IMR-90 (cell line): Measurements from ENCODE around the gene ATP1B2. TPM values are rescaled to one million over a fixed set of nuclear protein-coding genes. Genes with fewer than 3 reads are reported as not detected.

Experiments used
- ATAC-seq: fragments of 200-7000 bp; cut with Tn5 transposase; 2 replicates; pipeline ENCODE4 v1.9.1; 2020; ENCODE audit warnings: low read depth, mild to moderate bottlenecking, moderate library complexity
- BruUV-seq: library from RNA; stranded (reverse); fragments of 400-500 nt; replicated peaks from 2 replicates; lab custom pipeline; 2021; lab: Mats Ljungman, UMichigan
- CTCF ChIA-PET: fragments of 300-600 bp; formaldehyde crosslinking; extraction: SDS; loops from one replicate; lab custom pipeline; 2021; ENCODE audit warnings: antibody characterized with exemption; lab: Yijun Ruan, JAX
- POLR2A ChIA-PET: fragments of 300-600 bp; sonication (Branson Sonifier 250); formaldehyde crosslinking; loops from one replicate; lab custom pipeline; 2022; ENCODE audit warnings: antibody characterized with exemption; ENCODE audit not compliant: unreplicated experiment; lab: Charles Lee
- DNase-seq: peaks from one replicate; pipeline ENCODE4 v3.0.0; 2013
- H2AFZ ChIP-seq: replicated peaks from 2 replicates; pipeline ENCODE3; 2013; ENCODE audit warnings: low read length, mild to moderate bottlenecking; ENCODE audit not compliant: poor library complexity
- H2AK5ac ChIP-seq: 2 replicates; pipeline ENCODE4 v1.6.1; 2013; ENCODE audit warnings: low read depth, low read length, inconsistent platforms
- H2AK9ac ChIP-seq: replicated peaks from 2 replicates; pipeline ENCODE3; 2013; ENCODE audit warnings: mild to moderate bottlenecking, low read depth, low read length, moderate library complexity; ENCODE audit not compliant: poor library complexity
- H2BK120ac ChIP-seq: 2 replicates; pipeline ENCODE4 v1.6.1; 2013; ENCODE audit warnings: low read depth, low read length, inconsistent platforms
- H2BK15ac ChIP-seq: 3 replicates; pipeline ENCODE4 v1.6.1; 2013; ENCODE audit warnings: low read depth, low read length, inconsistent platforms
- H2BK20ac ChIP-seq: 2 replicates; pipeline ENCODE4 v1.6.1; 2013; ENCODE audit warnings: low read depth, mild to moderate bottlenecking, inconsistent platforms, low read length, moderate library complexity
- H2BK5ac ChIP-seq: 2 replicates; pipeline ENCODE4 v1.6.1; 2013; ENCODE audit warnings: mild to moderate bottlenecking, low read depth, low read length, inconsistent platforms; ENCODE audit not compliant: poor library complexity, severe bottlenecking
- H3K14ac ChIP-seq: replicated peaks from 2 replicates; pipeline ENCODE4 v1.6.1; 2013; ENCODE audit warnings: low read depth, low read length, inconsistent platforms
- H3K18ac ChIP-seq: 2 replicates; pipeline ENCODE4 v1.6.1; 2013; ENCODE audit warnings: low read depth, low read length, control low read depth
- H3K23ac ChIP-seq: 2 replicates; pipeline ENCODE4 v1.6.1; 2013; ENCODE audit warnings: low read depth, low read length, inconsistent platforms
- H3K27ac ChIP-seq: 2 replicates; pipeline ENCODE4 v1.5.1; 2013; ENCODE audit warnings: mild to moderate bottlenecking, control low read depth, low read length; ENCODE audit not compliant: insufficient read depth
- H3K27me3 ChIP-seq: 2 replicates; pipeline ENCODE4 v1.6.1; 2013; ENCODE audit warnings: low read length; ENCODE audit not compliant: control insufficient read depth, insufficient read depth
- H3K36me3 ChIP-seq: 2 replicates; pipeline ENCODE4 v1.6.1; 2013; ENCODE audit warnings: low read length, mixed read lengths; ENCODE audit not compliant: control insufficient read depth, insufficient read depth
- H3K4ac ChIP-seq: 2 replicates; pipeline ENCODE4 v1.6.1; 2013; ENCODE audit warnings: low read depth, low read length, inconsistent platforms
- H3K4me1 ChIP-seq: 2 replicates; pipeline ENCODE4 v1.6.1; 2013; ENCODE audit warnings: low read length, mixed read lengths; ENCODE audit not compliant: control insufficient read depth, insufficient read depth
- H3K4me2 ChIP-seq: 2 replicates; pipeline ENCODE4 v1.6.1; 2013; ENCODE audit warnings: low read depth, mild to moderate bottlenecking, control low read depth, low read length, moderate library complexity
- H3K4me3 ChIP-seq: 2 replicates; pipeline ENCODE4 v1.5.1; 2013; ENCODE audit warnings: low read depth, mild to moderate bottlenecking, control low read depth, low read length, moderate library complexity; ENCODE audit not compliant: insufficient read depth
- H3K56ac ChIP-seq: 2 replicates; pipeline ENCODE4 v1.6.1; 2013; ENCODE audit warnings: low read length, inconsistent platforms; ENCODE audit not compliant: insufficient read depth; ENCODE audit errors: extremely low read depth
- H3K79me1 ChIP-seq, 2 experiments: 2 replicates each; pipeline ENCODE4 v1.6.1; 2013; ENCODE audit warnings: low read length in 2 of 2, inconsistent platforms in 1 of 2, low read depth in 1 of 2
- H3K9ac ChIP-seq: 2 replicates; pipeline ENCODE4 v1.6.1; 2013; ENCODE audit warnings: low read depth, low read length, control low read depth
- H3K9me1 ChIP-seq: 2 replicates; pipeline ENCODE4 v1.6.1; 2013; ENCODE audit warnings: low read length, inconsistent platforms; ENCODE audit not compliant: insufficient read depth
- H3K9me3 ChIP-seq: 2 replicates; pipeline ENCODE4 v1.6.1; 2013; ENCODE audit warnings: low read length; ENCODE audit not compliant: control insufficient read depth, insufficient read depth
- H4K20me1 ChIP-seq: 2 replicates; pipeline ENCODE4 v1.6.1; 2013; ENCODE audit warnings: low read length, inconsistent platforms; ENCODE audit not compliant: insufficient read depth
- H4K5ac ChIP-seq: 2 replicates; pipeline ENCODE4 v1.6.1; 2013; ENCODE audit warnings: mild to moderate bottlenecking, low read depth, low read length, control low read depth
- H4K8ac ChIP-seq, 2 experiments: 2 replicates each; pipeline ENCODE4 v1.6.1; 2013; ENCODE audit warnings: low read depth in 2 of 2, low read length in 2 of 2, control low read depth in 1 of 2, inconsistent platforms in 1 of 2
- H4K91ac ChIP-seq: 2 replicates; pipeline ENCODE4 v1.6.1; 2013; ENCODE audit warnings: low read depth, low read length, inconsistent platforms; ENCODE audit not compliant: insufficient read depth
- BHLHE40 ChIP-seq: fragments of 150-350 bp; IDR thresholded peaks from 2 replicates; pipeline ENCODE4 v1.6.1; 2016; ENCODE audit warnings: mild to moderate bottlenecking, low read depth, low read length
- CTCF ChIP-seq: conservative IDR thresholded peaks from 2 replicates; pipeline ENCODE4 v1.5.1; 2012; ENCODE audit warnings: mild to moderate bottlenecking, low read depth, low read length, improper control_type of control experiment
- ELK1 ChIP-seq: fragments of 150-350 bp; IDR thresholded peaks from 2 replicates; pipeline ENCODE4 v1.6.1; 2016; ENCODE audit warnings: low read depth, mild to moderate bottlenecking, low read length, moderate library complexity, borderline replicate concordance
- FOS ChIP-seq: fragments of 150-350 bp; IDR thresholded peaks from 2 replicates; pipeline ENCODE4 v1.6.1; 2016; ENCODE audit warnings: low read depth, low read length
- MAFK ChIP-seq: IDR thresholded peaks from 2 replicates; pipeline ENCODE4 v1.6.1; 2012; ENCODE audit warnings: low read depth, low read length, improper control_type of control experiment
- MAZ ChIP-seq: IDR thresholded peaks from 2 replicates; pipeline ENCODE4 v1.6.1; 2012; ENCODE audit warnings: low read depth, mild to moderate bottlenecking, low read length, improper control_type of control experiment, moderate library complexity, borderline replicate concordance
- MXI1 ChIP-seq: IDR thresholded peaks from 2 replicates; pipeline ENCODE4 v1.6.1; 2012; ENCODE audit warnings: low read depth, mild to moderate bottlenecking, low read length, moderate library complexity, borderline replicate concordance
- NFE2L2 ChIP-seq: fragments of 150-350 bp; IDR thresholded peaks from 2 replicates; pipeline ENCODE4 v1.6.1; 2016; ENCODE audit warnings: low read depth, mild to moderate bottlenecking, low read length
- POLR2A ChIP-seq: IDR thresholded peaks from 2 replicates; pipeline ENCODE4 v1.6.1; 2012; ENCODE audit warnings: mild to moderate bottlenecking, low read depth, low read length
- RAD21 ChIP-seq: IDR thresholded peaks from 2 replicates; pipeline ENCODE4 v1.6.1; 2012; ENCODE audit warnings: low read length, improper control_type of control experiment
- RCOR1 ChIP-seq: IDR thresholded peaks from 2 replicates; pipeline ENCODE4 v1.6.1; 2012; ENCODE audit warnings: mild to moderate bottlenecking, low read length, improper control_type of control experiment; ENCODE audit not compliant: insufficient replicate concordance
- USF2 ChIP-seq: fragments of 150-350 bp; IDR thresholded peaks from 2 replicates; pipeline ENCODE4 v1.6.1; 2017; ENCODE audit warnings: mild to moderate bottlenecking, antibody characterized with exemption, low read length, low read depth
- WGBS, 2 experiments: methylation state at CpG; one replicate each; pipeline versions ENCODE4 v1.1.5 to v1.1.7; 2013; ENCODE audit warnings: missing lambda C conversion rate in 2 of 2; ENCODE audit not compliant: insufficient read length in 1 of 2; ENCODE audit errors: extremely low coverage in 2 of 2; 5-methylcytosine and 5-hydroxymethylcytosine counted together
- dilution Hi-C: fragments of 300-500 bp; cut with HindIII; formaldehyde crosslinking; loops from one replicate; pipeline ENCODE4 v1.14.3; 2018; ENCODE audit warnings: low sequenced_read_pairs; ENCODE audit not compliant: unreplicated experiment
- in situ Hi-C: fragments of 300-500 bp; cut with MboI; formaldehyde crosslinking; loops from 3 replicates; pipeline ENCODE4 v1.14.3; 2019; ENCODE audit warnings: low sequenced_read_pairs, inconsistent platforms, mixed read lengths
- intact Hi-C: fragments of 100-400 bp; cut with micrococcal nuclease; formaldehyde crosslinking; loops from 2 replicates; pipeline ENCODE4 v1.10.0; 2022
- polyA plus RNA-seq, 3 experiments: library from polyadenylated mRNA; depleted of rRNA; stranded (reverse); fragments of >200 nt; gene quantifications; 2 replicates each; pipeline ENCODE4 v1.2.3, GENCODE V29; 2012; ENCODE audit warnings: low replicate concordance in 1 of 3
- total RNA-seq: library from RNA; depleted of rRNA; stranded (reverse); fragments of >200 nt; gene quantifications from 2 replicates; pipeline ENCODE4 v1.2.3, GENCODE V29; 2012

The ATP1B2 gene
- total and polyA plus RNA-seq, 2 of the 4 experiments (the other 2 are of a cell fraction), result 0.02 TPM; not detected in 1

- no peaks in the 10 kb centered on the region for H3K36me3 ChIP-seq
- peak within 1 kb of the TSS; percentile 95 for H2AK9ac ChIP-seq
- H3K27ac ChIP-seq, result peak within 1 kb of the TSS; percentile 96
- H2AK5ac ChIP-seq, result peak within 1 kb of the TSS; percentile 87
- H3K18ac ChIP-seq, result no peak within 1 kb of the TSS
- no peaks in the 10 kb centered on the region for H3K9me3 ChIP-seq
- peak within 1 kb of the TSS; percentile 95 for H2BK5ac ChIP-seq
- H4K91ac ChIP-seq, result peak within 1 kb of the TSS; percentile 93
- 1% methylated on average over 16 of the region's 51 CpGs; no CpG with 5 or more reads in 1 of the 2 experiments for WGBS, 2 experiments
- dilution Hi-C loops (no loop called here), intact Hi-C loops (loop anchor here (1.0 to 5.0 kb wide), 4 partner anchors 54 to 206 kb away; partner anchors contain the start of genes FXR2, POLR2A and SLC35G6), in situ Hi-C loops (no loop called here)
- ChIA-PET CTCF (interaction anchor here (0.5 to 4.1 kb wide), 16 partner anchors 14 to 642 kb away, joined by 3 to 27 read pairs (median 4); partner anchors contain the start of genes CD68, EFNB3, FXR2 and MPDU1), POLR2A (interaction anchor here (0.6 to 3.0 kb wide), 5 partner anchors 11 to 189 kb away, joined by 3 to 9 read pairs (median 3); partner anchors contain the start of genes MPDU1 and SAT2)
- H3K9ac ChIP-seq, result peak within 1 kb of the TSS; percentile 96
- peak within 1 kb of the TSS; percentile 98 for H3K23ac ChIP-seq
- peak within 1 kb of the TSS; percentile 88 for H2BK120ac ChIP-seq
- no peaks in the 10 kb centered on the region for H3K27me3 ChIP-seq
- peak within 1 kb of the TSS; percentile 97 for H3K4ac ChIP-seq
- peak within 1 kb of the TSS; percentile 98 for H4K5ac ChIP-seq
- peak; percentile 99 for DNase-seq
- H4K20me1 ChIP-seq, result peaks cover 4% of the 10 kb centered on the region
- peak within 1 kb of the TSS; percentile 38; the same call in 1 of the 3 replicates for H2BK15ac ChIP-seq
- no TSS peak for BruUV-seq
- H2AFZ ChIP-seq, result peak within 1 kb of the TSS; percentile 90
- peak within 1 kb of the TSS; percentile 86 to 95 for H4K8ac ChIP-seq
- H3K79me1 ChIP-seq, result peaks cover 15 to 54% of the 10 kb centered on the region in 2 experiments
- peak within 1 kb of the TSS; percentile 93 for H3K4me2 ChIP-seq
- peak within 1 kb of the TSS; percentile 99 for H3K56ac ChIP-seq
- H3K4me1 ChIP-seq, result no peaks in the 10 kb centered on the region
- peak within 1 kb of the TSS; percentile 83 for H3K4me3 ChIP-seq
- ATAC-seq, result peak; percentile 90
- peak within 1 kb of the TSS; percentile 46; the same call in 1 of the 2 replicates for H2BK20ac ChIP-seq
- no peaks in the 10 kb centered on the region for H3K9me1 ChIP-seq
- peak within 1 kb of the TSS; percentile 94 for H3K14ac ChIP-seq
- no peak for TF ChIP-seq BHLHE40
- TF ChIP-seq MAFK, result no peak
- TF ChIP-seq RCOR1, result peak; percentile 57
- peak; percentile 48 for TF ChIP-seq POLR2A
- peak; percentile 45; the same call in 1 of the 2 replicates for TF ChIP-seq USF2
- TF ChIP-seq CTCF, result peak; percentile 99; the same call in 1 of the 2 replicates
- TF ChIP-seq RAD21, result peak; percentile 78
- no peak; the same call in 1 of the 2 replicates for TF ChIP-seq MXI1
- no peak for TF ChIP-seq FOS
- 0 out of 2 replicates have a peak, but pooled peaks have one; percentile 51 for TF ChIP-seq MAZ
- no peak for TF ChIP-seq NFE2L2
- no peak for TF ChIP-seq ELK1
Measured at GRCh38 chr17:7687908-7688807, 37.4 kb downstream of the ATP1B2 start, which contains the start of gene WRAP53. Gene WRAP53, plus strand, starts transcription at chr17:7688477. Its CDS starts 172 bp downstream, at chr17:7688649.
